Liver (tissue), 3 donors: Measurements from ENCODE around the gene CNTF.

Experiments
- ATF3 ChIP-seq: IDR thresholded peaks from 2 replicates; pipeline ENCODE4 v1.6.1; 2016; ENCODE audit warnings: antibody characterized with exemption
- CTCF ChIP-seq: fragments of 150-350 bp; IDR thresholded peaks from 2 replicates; pipeline ENCODE4 v1.5.1; 2017; ENCODE audit warnings: improper control_type of control experiment, low read depth, low read length; ENCODE audit not compliant: missing input control
- EGR1 ChIP-seq, 2 donors: IDR thresholded peaks; 2 replicates each; pipeline ENCODE4 v1.6.1; 2016 to 2018; ENCODE audit warnings: antibody characterized with exemption in 2 of 2, low read depth in 2 of 2
- FOXA1 ChIP-seq: IDR thresholded peaks from 2 replicates; pipeline ENCODE4 v1.6.1; 2016; ENCODE audit warnings: antibody characterized with exemption
- GABPA ChIP-seq, 2 donors: IDR thresholded peaks in 1 of 2; conservative IDR thresholded peaks in 1 of 2; 2 replicates each; pipeline ENCODE4 v1.6.1; 2016; ENCODE audit warnings: antibody characterized with exemption in 2 of 2, mild to moderate bottlenecking in 1 of 2, moderate library complexity in 1 of 2
- HNF4G ChIP-seq: IDR thresholded peaks from 2 replicates; pipeline ENCODE4 v1.6.1; 2016; ENCODE audit warnings: antibody characterized with exemption
- MAX ChIP-seq: IDR thresholded peaks from 2 replicates; pipeline ENCODE4 v1.6.1; 2016; ENCODE audit warnings: antibody characterized with exemption
- RAD21 ChIP-seq, 2 donors: IDR thresholded peaks; 2 replicates each; pipeline ENCODE4 v1.6.1; 2016; ENCODE audit warnings: antibody characterized with exemption in 2 of 2, mild to moderate bottlenecking in 2 of 2
- SP1 ChIP-seq: IDR thresholded peaks from 2 replicates; pipeline ENCODE4 v1.6.1; 2018; ENCODE audit warnings: antibody characterized with exemption, mild to moderate bottlenecking
- TAF1 ChIP-seq: conservative IDR thresholded peaks from 2 replicates; pipeline ENCODE4 v1.6.1; 2016; ENCODE audit warnings: antibody characterized with exemption, mild to moderate bottlenecking
- donor health status: healthy.
- donor health status: healthy.

GRCh38 chr11:58639103-58639502 is 16.6 kb downstream of the CNTF start:
- TF ChIP-seq CTCF (no peak), EGR1 (IDR thresholded peaks at IDR 0.05; ENCODE audit: low read depth in 2 of 2) (no peak), ATF3 (no peak), MAX (no peak), GABPA (IDR thresholded peaks at IDR 0.05 in 1 of 2, conservative IDR thresholded peaks at IDR 0.05 in 1 of 2) (no peak), TAF1 (no peak), RAD21 (IDR thresholded peaks at IDR 0.05) (no peak), FOXA1 (no peak), SP1 (no peak), HNF4G (no peak)
